Heart left ventricle (tissue), 13 donors: ENCODE results near the gene ANXA6.

Source experiments
- POLR2A ChIP-seq, 2 donors: fragments of 450-650 bp; IDR thresholded peaks; one replicate each; pipeline ENCODE4 v1.6.1; 2017; ENCODE audit warnings: antibody characterized with exemption in 2 of 2, mild to moderate bottlenecking in 2 of 2, moderate library complexity in 2 of 2
- TF ChIP-seq, protein P1 (sequence below), 12 donors: fragments of 200-600 bp; sonication (generic) in 4 of 12; IDR thresholded peaks; one replicate each; pipeline versions ENCODE4 v1.5.0 to v1.8.0; 2018 to 2022; ENCODE audit warnings: antibody characterized with exemption in 12 of 12, mild to moderate bottlenecking in 5 of 12
- donor health status: ischemic (EF 13 %, LVEDD 7.1; RV severe dilation, severe dysfunction).
- donor health status: DM: no; HTN: yes; CAD: no.
- donor health status: DM: no; HTN: no; CAD: no.
- donor health status: ischemic (EF 25% LVEDD 6.9; RV normal size, moderate dysfunction).
- donor health status: ischemic (EF 25% LVEDD 5.7; RV mildly dilated, moderate dysfunction).
- donor health status: ischemic (EF 35%, LVEDD 5.7; RV mildly dilated, moderate dysfunction).
- donor health status: nonischemic (EF 11% LVEDD 7.7; RV severe dilation, severe dysfunction).
- donor health status: DM: yes; HTN: yes; CAD: no.
- donor health status: PGD.
- donor health status: ischemic (EF 29% LVEDD 5.4; RV normal size, mild dysfunction).
- donor health status: nonischemic (EF 23%, LVEDD 6.1; RV moderate dilation, normal function).

DNA sequence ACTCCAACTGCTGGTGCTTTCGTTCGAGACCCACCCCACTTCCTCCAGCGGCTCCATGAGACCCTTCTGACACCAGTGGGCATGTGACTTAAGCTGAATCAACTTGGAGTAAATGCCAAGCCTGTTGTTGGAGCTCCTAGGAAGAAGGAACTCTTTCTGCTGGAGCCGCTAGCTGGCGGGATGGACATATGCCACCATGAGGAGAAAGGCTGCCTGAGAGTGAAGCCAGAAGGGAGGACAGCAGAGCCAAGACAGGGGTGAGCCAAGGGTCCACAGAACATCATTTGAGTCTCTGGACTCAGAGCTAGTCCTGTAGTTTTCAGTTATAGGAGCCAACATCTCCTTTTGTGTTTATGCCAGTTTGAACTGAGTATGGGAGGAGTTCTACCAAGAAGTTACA lies 35.9 kb downstream of the ANXA6 start:
- TF ChIP-seq, protein P1, sequence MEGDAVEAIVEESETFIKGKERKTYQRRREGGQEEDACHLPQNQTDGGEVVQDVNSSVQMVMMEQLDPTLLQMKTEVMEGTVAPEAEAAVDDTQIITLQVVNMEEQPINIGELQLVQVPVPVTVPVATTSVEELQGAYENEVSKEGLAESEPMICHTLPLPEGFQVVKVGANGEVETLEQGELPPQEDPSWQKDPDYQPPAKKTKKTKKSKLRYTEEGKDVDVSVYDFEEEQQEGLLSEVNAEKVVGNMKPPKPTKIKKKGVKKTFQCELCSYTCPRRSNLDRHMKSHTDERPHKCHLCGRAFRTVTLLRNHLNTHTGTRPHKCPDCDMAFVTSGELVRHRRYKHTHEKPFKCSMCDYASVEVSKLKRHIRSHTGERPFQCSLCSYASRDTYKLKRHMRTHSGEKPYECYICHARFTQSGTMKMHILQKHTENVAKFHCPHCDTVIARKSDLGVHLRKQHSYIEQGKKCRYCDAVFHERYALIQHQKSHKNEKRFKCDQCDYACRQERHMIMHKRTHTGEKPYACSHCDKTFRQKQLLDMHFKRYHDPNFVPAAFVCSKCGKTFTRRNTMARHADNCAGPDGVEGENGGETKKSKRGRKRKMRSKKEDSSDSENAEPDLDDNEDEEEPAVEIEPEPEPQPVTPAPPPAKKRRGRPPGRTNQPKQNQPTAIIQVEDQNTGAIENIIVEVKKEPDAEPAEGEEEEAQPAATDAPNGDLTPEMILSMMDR (IDR thresholded peaks at IDR 0.05), result no peak
- no peak for TF ChIP-seq POLR2A (IDR thresholded peaks at IDR 0.05)
